HEK293 (cell line): ENCODE measurements around the gene GRM4.
A peak's percentile ranks its signal among the peaks of the same experiment; 100 is the strongest.

Source experiments
- GLI4 ChIP-seq: fragments of 450-650 bp; formaldehyde crosslinking; IDR thresholded peaks from 2 replicates; pipeline ENCODE4 v1.5.1; 2016; ENCODE audit warnings: missing biosample characterization, missing genetic modification characterization
- HOXA7 ChIP-seq: sonication (generic); formaldehyde crosslinking; IDR thresholded peaks from 2 replicates; pipeline ENCODE4 v1.8.1; 2022; ENCODE audit warnings: missing genetic modification reagents, borderline replicate concordance
- HOXD13 ChIP-seq: sonication (generic); formaldehyde crosslinking; IDR thresholded peaks from 2 replicates; pipeline ENCODE4 v1.8.0; 2022; ENCODE audit warnings: missing genetic modification reagents, borderline replicate concordance
- KLF7 ChIP-seq: fragments of 450-650 bp; formaldehyde crosslinking; IDR thresholded peaks from 2 replicates; pipeline ENCODE4 v1.5.1; 2016; ENCODE audit warnings: missing biosample characterization, missing genetic modification characterization, borderline replicate concordance
- OSR2 ChIP-seq: fragments of 450-650 bp; formaldehyde crosslinking; IDR thresholded peaks from 2 replicates; pipeline ENCODE4 v1.5.1; 2016; ENCODE audit warnings: missing biosample characterization, missing genetic modification characterization
- SCRT1 ChIP-seq: fragments of 450-650 bp; formaldehyde crosslinking; IDR thresholded peaks from 2 replicates; pipeline ENCODE4 v1.5.1; 2016; ENCODE audit warnings: missing biosample characterization, missing genetic modification characterization, borderline replicate concordance
- ZFHX2 ChIP-seq: fragments of 450-650 bp; formaldehyde crosslinking; conservative IDR thresholded peaks from 2 replicates; pipeline ENCODE4 v1.5.1; 2016; ENCODE audit warnings: missing biosample characterization, missing genetic modification characterization
- ZNF132 ChIP-seq: fragments of 450-650 bp; formaldehyde crosslinking; IDR thresholded peaks from 2 replicates; pipeline ENCODE4 v1.5.1; 2017; ENCODE audit warnings: missing biosample characterization, missing genetic modification characterization, borderline replicate concordance
- ZNF133 ChIP-seq: fragments of 450-650 bp; formaldehyde crosslinking; IDR thresholded peaks from 2 replicates; pipeline ENCODE4 v1.5.1; 2016; ENCODE audit warnings: missing biosample characterization, missing genetic modification characterization
- ZNF174 ChIP-seq: fragments of 450-650 bp; formaldehyde crosslinking; IDR thresholded peaks from 2 replicates; pipeline ENCODE4 v1.5.0; 2017; ENCODE audit warnings: missing biosample characterization, mild to moderate bottlenecking, missing genetic modification characterization
- ZNF311 ChIP-seq: fragments of 450-650 bp; formaldehyde crosslinking; IDR thresholded peaks from 2 replicates; pipeline ENCODE4 v1.5.1; 2017; ENCODE audit warnings: missing biosample characterization, missing genetic modification characterization, borderline replicate concordance
- ZNF335 ChIP-seq: fragments of 450-650 bp; formaldehyde crosslinking; conservative IDR thresholded peaks from 2 replicates; pipeline ENCODE4 v1.5.1; 2016; ENCODE audit warnings: missing biosample characterization, missing genetic modification characterization
- ZNF416 ChIP-seq: fragments of 450-650 bp; formaldehyde crosslinking; IDR thresholded peaks from 2 replicates; pipeline ENCODE4 v1.5.1; 2016; ENCODE audit warnings: missing biosample characterization, missing genetic modification characterization
- ZNF423 ChIP-seq: fragments of 450-650 bp; formaldehyde crosslinking; IDR thresholded peaks from 2 replicates; pipeline ENCODE4 v1.5.1; 2016; ENCODE audit warnings: missing biosample characterization, missing genetic modification characterization
- ZNF510 ChIP-seq: fragments of 450-650 bp; formaldehyde crosslinking; IDR thresholded peaks from 2 replicates; pipeline ENCODE4 v1.5.1; 2018; ENCODE audit warnings: mild to moderate bottlenecking, missing genetic modification characterization, missing biosample characterization; ENCODE audit not compliant: insufficient replicate concordance
- ZNF521 ChIP-seq: fragments of 450-650 bp; formaldehyde crosslinking; IDR thresholded peaks from 2 replicates; pipeline ENCODE4 v1.5.1; 2017; ENCODE audit warnings: missing biosample characterization, mild to moderate bottlenecking, missing genetic modification characterization
- ZNF544 ChIP-seq: fragments of 450-650 bp; formaldehyde crosslinking; IDR thresholded peaks from 2 replicates; pipeline ENCODE4 v1.5.0; 2017; ENCODE audit warnings: missing biosample characterization, missing genetic modification characterization
- ZNF626 ChIP-seq: fragments of 450-650 bp; sonication (Bioruptor Pico); formaldehyde crosslinking; IDR thresholded peaks from 2 replicates; pipeline ENCODE4 v1.5.1; 2018; ENCODE audit warnings: missing biosample characterization, missing genetic modification characterization, inconsistent platforms
- ZNF785 ChIP-seq: fragments of 450-650 bp; formaldehyde crosslinking; IDR thresholded peaks from 2 replicates; pipeline ENCODE4 v1.5.1; 2016; ENCODE audit warnings: missing biosample characterization, missing genetic modification characterization
- ZNF843 ChIP-seq: fragments of 450-650 bp; formaldehyde crosslinking; IDR thresholded peaks from 2 replicates; pipeline ENCODE4 v1.5.1; 2016; ENCODE audit warnings: missing biosample characterization, missing genetic modification characterization
- TF ChIP-seq, protein P1 (sequence below): fragments of 450-650 bp; formaldehyde crosslinking; IDR thresholded peaks from 2 replicates; pipeline ENCODE4 v1.5.1; 2016; ENCODE audit warnings: missing biosample characterization, missing genetic modification characterization, borderline replicate concordance
- TF ChIP-seq, protein P2 (sequence below): fragments of 450-650 bp; formaldehyde crosslinking; IDR thresholded peaks from 2 replicates; pipeline ENCODE4 v1.5.1; 2016; ENCODE audit warnings: missing biosample characterization, missing genetic modification characterization
- TF ChIP-seq, protein P3 (sequence below): fragments of 450-650 bp; formaldehyde crosslinking; IDR thresholded peaks from 2 replicates; pipeline ENCODE4 v1.5.1; 2016; ENCODE audit warnings: missing biosample characterization, missing genetic modification characterization

Gene GRM4

DNA sequence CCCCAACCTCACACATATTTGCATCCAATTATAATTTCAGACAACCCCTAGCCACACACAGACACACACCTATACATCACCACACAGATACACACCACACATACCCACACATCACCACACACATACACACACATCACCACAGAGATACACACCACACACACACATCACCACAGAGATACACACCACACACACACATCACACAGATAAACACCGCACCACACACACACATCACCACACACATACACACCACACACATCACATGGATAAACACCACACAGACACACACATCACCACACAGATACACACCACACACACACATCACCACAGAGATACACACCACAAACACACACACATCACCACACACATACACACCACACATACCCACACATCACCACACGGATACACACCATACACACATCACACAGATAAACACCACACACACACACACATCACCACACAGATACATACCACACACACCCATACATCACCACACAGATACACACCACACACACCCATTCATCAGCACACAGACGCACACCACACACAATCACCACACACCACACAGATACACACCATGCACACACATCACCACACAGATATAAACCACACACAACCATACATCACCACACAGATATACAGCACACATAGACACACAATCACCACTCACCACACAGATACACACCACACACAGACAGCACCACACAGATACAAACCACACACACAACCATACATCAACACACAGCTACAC is 74.6 kb downstream of the GRM4 start (continued):
- TF ChIP-seq, protein P1, sequence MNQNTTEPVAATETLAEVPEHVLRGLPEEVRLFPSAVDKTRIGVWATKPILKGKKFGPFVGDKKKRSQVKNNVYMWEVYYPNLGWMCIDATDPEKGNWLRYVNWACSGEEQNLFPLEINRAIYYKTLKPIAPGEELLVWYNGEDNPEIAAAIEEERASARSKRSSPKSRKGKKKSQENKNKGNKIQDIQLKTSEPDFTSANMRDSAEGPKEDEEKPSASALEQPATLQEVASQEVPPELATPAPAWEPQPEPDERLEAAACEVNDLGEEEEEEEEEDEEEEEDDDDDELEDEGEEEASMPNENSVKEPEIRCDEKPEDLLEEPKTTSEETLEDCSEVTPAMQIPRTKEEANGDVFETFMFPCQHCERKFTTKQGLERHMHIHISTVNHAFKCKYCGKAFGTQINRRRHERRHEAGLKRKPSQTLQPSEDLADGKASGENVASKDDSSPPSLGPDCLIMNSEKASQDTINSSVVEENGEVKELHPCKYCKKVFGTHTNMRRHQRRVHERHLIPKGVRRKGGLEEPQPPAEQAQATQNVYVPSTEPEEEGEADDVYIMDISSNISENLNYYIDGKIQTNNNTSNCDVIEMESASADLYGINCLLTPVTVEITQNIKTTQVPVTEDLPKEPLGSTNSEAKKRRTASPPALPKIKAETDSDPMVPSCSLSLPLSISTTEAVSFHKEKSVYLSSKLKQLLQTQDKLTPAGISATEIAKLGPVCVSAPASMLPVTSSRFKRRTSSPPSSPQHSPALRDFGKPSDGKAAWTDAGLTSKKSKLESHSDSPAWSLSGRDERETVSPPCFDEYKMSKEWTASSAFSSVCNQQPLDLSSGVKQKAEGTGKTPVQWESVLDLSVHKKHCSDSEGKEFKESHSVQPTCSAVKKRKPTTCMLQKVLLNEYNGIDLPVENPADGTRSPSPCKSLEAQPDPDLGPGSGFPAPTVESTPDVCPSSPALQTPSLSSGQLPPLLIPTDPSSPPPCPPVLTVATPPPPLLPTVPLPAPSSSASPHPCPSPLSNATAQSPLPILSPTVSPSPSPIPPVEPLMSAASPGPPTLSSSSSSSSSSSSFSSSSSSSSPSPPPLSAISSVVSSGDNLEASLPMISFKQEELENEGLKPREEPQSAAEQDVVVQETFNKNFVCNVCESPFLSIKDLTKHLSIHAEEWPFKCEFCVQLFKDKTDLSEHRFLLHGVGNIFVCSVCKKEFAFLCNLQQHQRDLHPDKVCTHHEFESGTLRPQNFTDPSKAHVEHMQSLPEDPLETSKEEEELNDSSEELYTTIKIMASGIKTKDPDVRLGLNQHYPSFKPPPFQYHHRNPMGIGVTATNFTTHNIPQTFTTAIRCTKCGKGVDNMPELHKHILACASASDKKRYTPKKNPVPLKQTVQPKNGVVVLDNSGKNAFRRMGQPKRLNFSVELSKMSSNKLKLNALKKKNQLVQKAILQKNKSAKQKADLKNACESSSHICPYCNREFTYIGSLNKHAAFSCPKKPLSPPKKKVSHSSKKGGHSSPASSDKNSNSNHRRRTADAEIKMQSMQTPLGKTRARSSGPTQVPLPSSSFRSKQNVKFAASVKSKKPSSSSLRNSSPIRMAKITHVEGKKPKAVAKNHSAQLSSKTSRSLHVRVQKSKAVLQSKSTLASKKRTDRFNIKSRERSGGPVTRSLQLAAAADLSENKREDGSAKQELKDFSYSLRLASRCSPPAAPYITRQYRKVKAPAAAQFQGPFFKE (tag by site-specific recombination), result no peak
- TF ChIP-seq ZNF311 (tag by site-specific recombination) (0 out of 2 replicates have a peak, but pooled peaks have one; percentile 22), SCRT1 (tag by site-specific recombination) (no peak), ZNF521 (tag by site-specific recombination) (no peak; the same call in 1 of the 2 replicates), ZNF416 (tag by site-specific recombination) (no peak), HOXD13 (peak; percentile 59; the same call in 1 of the 2 replicates), ZNF626 (no peak), ZNF132 (no peak), ZNF133 (tag by site-specific recombination) (no peak), ZNF335 (tag by site-specific recombination) (no peak), ZNF843 (tag by site-specific recombination) (no peak), ZNF510 (no peak), ZNF544 (tag by site-specific recombination) (peak; percentile 53; the same call in 1 of the 2 replicates), ZNF785 (tag by site-specific recombination) (0 out of 2 replicates have a peak, but pooled peaks have one; percentile 12), ZNF423 (tag by site-specific recombination) (no peak), ZFHX2 (tag by site-specific recombination) (no peak), HOXA7 (CRISPR knock-in tag) (no peak), GLI4 (0 out of 2 replicates have a peak, but pooled peaks have one; percentile 3), OSR2 (tag by site-specific recombination) (no peak), KLF7 (tag by site-specific recombination) (no peak), ZNF174 (tag by site-specific recombination) (no peak)
- TF ChIP-seq, protein P2, sequence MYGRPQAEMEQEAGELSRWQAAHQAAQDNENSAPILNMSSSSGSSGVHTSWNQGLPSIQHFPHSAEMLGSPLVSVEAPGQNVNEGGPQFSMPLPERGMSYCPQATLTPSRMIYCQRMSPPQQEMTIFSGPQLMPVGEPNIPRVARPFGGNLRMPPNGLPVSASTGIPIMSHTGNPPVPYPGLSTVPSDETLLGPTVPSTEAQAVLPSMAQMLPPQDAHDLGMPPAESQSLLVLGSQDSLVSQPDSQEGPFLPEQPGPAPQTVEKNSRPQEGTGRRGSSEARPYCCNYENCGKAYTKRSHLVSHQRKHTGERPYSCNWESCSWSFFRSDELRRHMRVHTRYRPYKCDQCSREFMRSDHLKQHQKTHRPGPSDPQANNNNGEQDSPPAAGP (tag by site-specific recombination), result no peak
- TF ChIP-seq, protein P3, sequence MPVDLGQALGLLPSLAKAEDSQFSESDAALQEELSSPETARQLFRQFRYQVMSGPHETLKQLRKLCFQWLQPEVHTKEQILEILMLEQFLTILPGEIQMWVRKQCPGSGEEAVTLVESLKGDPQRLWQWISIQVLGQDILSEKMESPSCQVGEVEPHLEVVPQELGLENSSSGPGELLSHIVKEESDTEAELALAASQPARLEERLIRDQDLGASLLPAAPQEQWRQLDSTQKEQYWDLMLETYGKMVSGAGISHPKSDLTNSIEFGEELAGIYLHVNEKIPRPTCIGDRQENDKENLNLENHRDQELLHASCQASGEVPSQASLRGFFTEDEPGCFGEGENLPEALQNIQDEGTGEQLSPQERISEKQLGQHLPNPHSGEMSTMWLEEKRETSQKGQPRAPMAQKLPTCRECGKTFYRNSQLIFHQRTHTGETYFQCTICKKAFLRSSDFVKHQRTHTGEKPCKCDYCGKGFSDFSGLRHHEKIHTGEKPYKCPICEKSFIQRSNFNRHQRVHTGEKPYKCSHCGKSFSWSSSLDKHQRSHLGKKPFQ (tag by site-specific recombination), result peak; percentile 82
